ENCODE data around the gene DLX4.

The DLX4 gene

GRCh38 chr17:49978501-49978900, 9.5 kb downstream of the DLX4 start:
- no peak for TF ChIP-seq CTCF (IDR thresholded peaks at IDR 0.05)
- no peak overlapping the region for H2AFZ ChIP-seq
- H3K27ac ChIP-seq = no peak overlapping the region
- no peak overlapping the region for H3K4me3 ChIP-seq (ENCODE audit: low read depth, low read length)
- H3K4me2 ChIP-seq (ENCODE audit: low read length) = no peak overlapping the region
- no peaks in the 10 kb centered on the region for H3K9me3 ChIP-seq (ENCODE audit: control insufficient read depth, low read length)
- no peak overlapping the region for H3K9ac ChIP-seq
- H3K36me3 ChIP-seq (ENCODE audit: control insufficient read depth, insufficient read depth, low read length) = no peaks in the 10 kb centered on the region
- no peaks in the 10 kb centered on the region for H3K4me1 ChIP-seq
- H3K27me3 ChIP-seq (ENCODE audit: control insufficient read depth, insufficient read depth, low read length) = no peaks in the 10 kb centered on the region
- H3K79me2 ChIP-seq = no peaks in the 10 kb centered on the region

GRCh38 chr17:49979748-49980479, 10.9 kb downstream of the DLX4 start:
- H3K27ac ChIP-seq = no peak overlapping the region
- no peaks in the 10 kb centered on the region for H3K27me3 ChIP-seq (ENCODE audit: control insufficient read depth, insufficient read depth, low read length)
- no peaks in the 10 kb centered on the region for H3K9me3 ChIP-seq (ENCODE audit: control insufficient read depth, low read length)
- TF ChIP-seq CTCF (IDR thresholded peaks at IDR 0.05) = no peak
- no peaks in the 10 kb centered on the region for H3K36me3 ChIP-seq (ENCODE audit: control insufficient read depth, insufficient read depth, low read length)
- H3K4me1 ChIP-seq = no peaks in the 10 kb centered on the region
- no peaks in the 10 kb centered on the region for H3K79me2 ChIP-seq
- H3K4me2 ChIP-seq (ENCODE audit: low read length) = no peak overlapping the region
- no peak overlapping the region for H3K9ac ChIP-seq
- no peak overlapping the region for H2AFZ ChIP-seq
- no peak overlapping the region for H3K4me3 ChIP-seq (ENCODE audit: low read depth, low read length)

- no peaks in the 10 kb centered on the region for H3K36me3 ChIP-seq (ENCODE audit: control insufficient read depth, insufficient read depth, low read length)
- no peaks in the 10 kb centered on the region for H3K4me1 ChIP-seq
- H2AFZ ChIP-seq = no peak overlapping the region
- H3K4me3 ChIP-seq (ENCODE audit: low read depth, low read length) = no peak overlapping the region
- H3K79me2 ChIP-seq = no peaks in the 10 kb centered on the region
- H3K27ac ChIP-seq = no peak overlapping the region
- H3K9me3 ChIP-seq (ENCODE audit: control insufficient read depth, low read length) = no peaks in the 10 kb centered on the region
- H3K27me3 ChIP-seq (ENCODE audit: control insufficient read depth, insufficient read depth, low read length) = no peaks in the 10 kb centered on the region
- no peak overlapping the region for H3K4me2 ChIP-seq (ENCODE audit: low read length)
- no peak overlapping the region for H3K9ac ChIP-seq
- no peak for TF ChIP-seq CTCF (IDR thresholded peaks at IDR 0.05)
Measured at GRCh38 chr17:49980703-49981197, 11.8 kb downstream of the DLX4 start.

GRCh38 chr17:49984283-49984682, 15.3 kb downstream of the DLX4 start:
- H3K9ac ChIP-seq = no peak overlapping the region
- no peaks in the 10 kb centered on the region for H3K79me2 ChIP-seq
- no peaks in the 10 kb centered on the region for H3K9me3 ChIP-seq (ENCODE audit: control insufficient read depth, low read length)
- TF ChIP-seq CTCF (IDR thresholded peaks at IDR 0.05) = no peak
- no peak overlapping the region for H3K27ac ChIP-seq
- H3K36me3 ChIP-seq (ENCODE audit: control insufficient read depth, insufficient read depth, low read length) = no peaks in the 10 kb centered on the region
- no peak overlapping the region for H3K4me3 ChIP-seq (ENCODE audit: low read depth, low read length)
- H3K4me1 ChIP-seq = no peaks in the 10 kb centered on the region
- no peak overlapping the region for H2AFZ ChIP-seq
- no peaks in the 10 kb centered on the region for H3K27me3 ChIP-seq (ENCODE audit: control insufficient read depth, insufficient read depth, low read length)
- no peak overlapping the region for H3K4me2 ChIP-seq (ENCODE audit: low read length)

- Histone ChIP-seq H3K27ac (no peak overlapping the region), H3K4me3 (ENCODE audit: low read depth, low read length) (no peak overlapping the region), H3K27me3 (ENCODE audit: control insufficient read depth, insufficient read depth, low read length) (no peaks in the 10 kb centered on the region), H2AFZ (no peak overlapping the region), H3K79me2 (no peaks in the 10 kb centered on the region), H3K9ac (no peak overlapping the region), H3K4me1 (no peaks in the 10 kb centered on the region), H3K9me3 (ENCODE audit: control insufficient read depth, low read length) (no peaks in the 10 kb centered on the region), H3K4me2 (ENCODE audit: low read length) (no peak overlapping the region), H3K36me3 (ENCODE audit: control insufficient read depth, insufficient read depth, low read length) (no peaks in the 10 kb centered on the region)
- no peak for TF ChIP-seq CTCF (IDR thresholded peaks at IDR 0.05)
Measured at GRCh38 chr17:49984776-49985175, 15.8 kb downstream of the DLX4 start.
